Cardiac muscle cell (in vitro differentiated cells and primary cell): ENCODE measurements around the gene GSG1L. TPM values are rescaled to one million over a fixed set of nuclear protein-coding genes. Genes with fewer than 3 reads are reported as not detected.

Experiments
- DNase-seq, 2 donors: peaks; one replicate each; pipeline versions ENCODE4 v3.0.0 to v3.0.0-alpha.2; 2010 to 2017; ENCODE audit warnings: low read depth in 1 of 2, low spot score in 1 of 2
- H3K27ac ChIP-seq: fragments of 200-600 bp; sonication (generic); 2 replicates; pipeline ENCODE4 v1.5.1; 2016
- H3K27me3 ChIP-seq: fragments of 200-600 bp; sonication (generic); 2 replicates; pipeline ENCODE4 v1.6.0; 2016; ENCODE audit warnings: control low read depth
- H3K36me3 ChIP-seq: fragments of 200-600 bp; sonication (generic); 2 replicates; pipeline ENCODE4 v1.5.1; 2016; ENCODE audit warnings: control low read depth
- H3K4me1 ChIP-seq: fragments of 200-600 bp; sonication (generic); 2 replicates; pipeline ENCODE4 v1.8.1; 2017; ENCODE audit warnings: low read depth, mild to moderate bottlenecking, mixed run types
- H3K4me3 ChIP-seq: fragments of 200-600 bp; sonication (generic); 2 replicates; pipeline ENCODE4 v1.5.1; 2016; ENCODE audit warnings: mild to moderate bottlenecking
- H3K9me3 ChIP-seq: fragments of 200-600 bp; sonication (generic); 2 replicates; pipeline ENCODE4 v1.5.1; 2017; ENCODE audit warnings: low read depth, mild to moderate bottlenecking, control low read depth
- CTCF ChIP-seq: IDR thresholded peaks from 2 replicates; pipeline ENCODE4 v1.5.1; 2012; ENCODE audit warnings: low read depth, mild to moderate bottlenecking, low read length
- polyA plus RNA-seq: library from polyadenylated mRNA; unstranded; fragments of >200 nt; fragmentation: Nextera tagmentation; extraction: Ambion mirVana; gene quantifications from 2 replicates; pipeline ENCODE4 v1.2.1, GENCODE V29; 2016
- total RNA-seq: library from RNA; depleted of rRNA; stranded (reverse); fragments of >200 nt; gene quantifications from 2 replicates; pipeline ENCODE4 v1.2.3, GENCODE V29; 2016

GSG1L gene
- total and polyA plus RNA-seq, 2 experiments from 2014 or later = not detected

GRCh38 chr16:27920391-27920891 lies 143.1 kb downstream of the GSG1L start:
- Histone ChIP-seq H3K27ac (no peak overlapping the region), H3K4me1 (no peaks in the 10 kb centered on the region), H3K36me3 (no peaks in the 10 kb centered on the region), H3K27me3 (no peaks in the 10 kb centered on the region), H3K9me3 (no peaks in the 10 kb centered on the region), H3K4me3 (no peak overlapping the region)
- DNase-seq = peak; percentile 2 to 6
- peak; percentile 24 for TF ChIP-seq CTCF

GRCh38 chr16:27918755-27919154 lies 144.8 kb downstream of the GSG1L start:
- no peak for DNase-seq
- no peak for TF ChIP-seq CTCF
- H3K27me3 ChIP-seq = no peaks in the 10 kb centered on the region

GRCh38 chr16:27917949-27918348 lies 145.6 kb downstream of the GSG1L start:
- H3K4me1 ChIP-seq = no peaks in the 10 kb centered on the region
- no peak overlapping the region for H3K4me3 ChIP-seq
- no peaks in the 10 kb centered on the region for H3K9me3 ChIP-seq
- no peaks in the 10 kb centered on the region for H3K27me3 ChIP-seq
- DNase-seq = no peak
- no peak overlapping the region for H3K27ac ChIP-seq
- no peak for TF ChIP-seq CTCF
- no peaks in the 10 kb centered on the region for H3K36me3 ChIP-seq

More at GRCh38 chr16:27918755-27919154, 144.8 kb downstream of the GSG1L start:
- no peaks in the 10 kb centered on the region for H3K4me1 ChIP-seq
- no peak overlapping the region for H3K27ac ChIP-seq
- H3K4me3 ChIP-seq = no peak overlapping the region
- no peaks in the 10 kb centered on the region for H3K9me3 ChIP-seq
- H3K36me3 ChIP-seq = no peaks in the 10 kb centered on the region

- DNase-seq = no peak
- H3K9me3 ChIP-seq = no peaks in the 10 kb centered on the region
- no peak for TF ChIP-seq CTCF
- H3K36me3 ChIP-seq = no peaks in the 10 kb centered on the region
- H3K27ac ChIP-seq = no peak overlapping the region
- no peak overlapping the region for H3K4me3 ChIP-seq
- no peaks in the 10 kb centered on the region for H3K4me1 ChIP-seq
- H3K27me3 ChIP-seq = no peaks in the 10 kb centered on the region
Observed at GRCh38 chr16:27911486-27911885, 152.0 kb downstream of the GSG1L start.

GRCh38 chr16:27907457-27907972 lies 156.0 kb downstream of the GSG1L start:
- DNase-seq = no peak
- Histone ChIP-seq H3K4me1 (no peaks in the 10 kb centered on the region), H3K36me3 (no peaks in the 10 kb centered on the region), H3K27ac (no peak overlapping the region), H3K27me3 (no peaks in the 10 kb centered on the region), H3K4me3 (no peak overlapping the region), H3K9me3 (no peaks in the 10 kb centered on the region)
- TF ChIP-seq CTCF = no peak
